ENCODE results near the gene NPPB.
A peak's percentile ranks its signal among the peaks of the same experiment; 100 is the strongest.

The NPPB gene

GRCh38 chr1:11860083-11860482 is 1.3 kb upstream of the NPPB start:
- Histone ChIP-seq H3K27me3 (ENCODE audit: control insufficient read depth in 3 of 3, insufficient read depth in 3 of 3, low read depth in 1 of 3, low read length in 3 of 3) (peaks cover 0 to 53% (median 17%) of the 10 kb centered on the region in 3 experiments), H4K91ac (ENCODE audit: low read depth, low read length, poor library complexity) (no peak overlapping the region), H3K4ac (ENCODE audit: low read length) (no peak overlapping the region), H3K9ac (ENCODE audit: low read depth, low read length, poor library complexity) (no peak overlapping the region), H3K4me1 (ENCODE audit: control insufficient read depth in 2 of 2, insufficient read depth in 1 of 2, low read depth in 1 of 2, low read length in 2 of 2) (peaks cover 3% of the 10 kb centered on the region in 2 donors), H3K27ac (replicated peaks; ENCODE audit: low read length) (no peak overlapping the region), H4K8ac (ENCODE audit: low read depth, low read length) (no peak overlapping the region), H3K4me3 (ENCODE audit: low read length in 2 of 2) (no peak overlapping the region), H3K36me3 (replicated peaks in 1 of 2; ENCODE audit: control insufficient read depth in 2 of 2, insufficient read depth in 2 of 2, low read length in 2 of 2) (no peaks in the 10 kb centered on the region), H3K79me1 (ENCODE audit: low read depth, low read length) (no peaks in the 10 kb centered on the region), H2BK120ac (ENCODE audit: low read depth, low read length) (no peak overlapping the region), H2AK5ac (ENCODE audit: low read depth, low read length) (no peak overlapping the region), H2AFZ (ENCODE audit: low read length) (no peak overlapping the region), H3K18ac (ENCODE audit: low read length) (no peak overlapping the region), H3K14ac (ENCODE audit: low read length) (no peak overlapping the region), H3K9me3 (replicated peaks in 1 of 2; ENCODE audit: control insufficient read depth in 2 of 2, insufficient read depth in 1 of 2, low read depth in 1 of 2, low read length in 2 of 2) (no peaks in the 10 kb centered on the region), H2BK15ac (ENCODE audit: low read length) (no peak overlapping the region), H2BK12ac (ENCODE audit: low read length) (no peak overlapping the region), H2BK5ac (ENCODE audit: low read length) (no peak overlapping the region), H3K4me2 (ENCODE audit: insufficient read depth, low read length, poor library complexity, severe bottlenecking) (no peak overlapping the region), H3K23ac (ENCODE audit: low read depth, low read length, poor library complexity) (no peak overlapping the region)
- no CpG with 5 or more reads among the region's 2 CpGs for WGBS, 2 donors (ENCODE audit: extremely low coverage in 2 of 2, insufficient read length in 2 of 2, insufficient replicate concordance in 1 of 2)
- no peak for DNase-seq (ENCODE audit: low spot score)

- Histone ChIP-seq H3K9ac (ENCODE audit: low read depth, low read length, poor library complexity) (no peak overlapping the region), H3K9me3 (replicated peaks in 1 of 2; ENCODE audit: control insufficient read depth in 2 of 2, insufficient read depth in 1 of 2, low read depth in 1 of 2, low read length in 2 of 2) (no peaks in the 10 kb centered on the region), H4K8ac (ENCODE audit: low read depth, low read length) (no peak overlapping the region), H3K79me1 (ENCODE audit: low read depth, low read length) (no peaks in the 10 kb centered on the region), H2AFZ (ENCODE audit: low read length) (no peak overlapping the region), H2BK15ac (ENCODE audit: low read length) (no peak overlapping the region), H3K18ac (ENCODE audit: low read length) (no peak overlapping the region), H3K4me3 (ENCODE audit: low read length in 2 of 2) (no peak overlapping the region), H2BK5ac (ENCODE audit: low read length) (no peak overlapping the region), H3K4me1 (ENCODE audit: control insufficient read depth in 2 of 2, insufficient read depth in 1 of 2, low read depth in 1 of 2, low read length in 2 of 2) (peaks cover 3% of the 10 kb centered on the region in 2 donors), H3K4me2 (ENCODE audit: insufficient read depth, low read length, poor library complexity, severe bottlenecking) (peak overlapping the region; percentile 38), H4K91ac (ENCODE audit: low read depth, low read length, poor library complexity) (no peak overlapping the region), H2BK12ac (ENCODE audit: low read length) (no peak overlapping the region), H3K23ac (ENCODE audit: low read depth, low read length, poor library complexity) (peak overlapping the region; percentile 22), H3K36me3 (replicated peaks in 1 of 2; ENCODE audit: control insufficient read depth in 2 of 2, insufficient read depth in 2 of 2, low read length in 2 of 2) (no peaks in the 10 kb centered on the region), H3K14ac (ENCODE audit: low read length) (no peak overlapping the region), H2BK120ac (ENCODE audit: low read depth, low read length) (no peak overlapping the region), H2AK5ac (ENCODE audit: low read depth, low read length) (no peak overlapping the region), H3K4ac (ENCODE audit: low read length) (no peak overlapping the region), H3K27me3 (ENCODE audit: control insufficient read depth in 3 of 3, insufficient read depth in 3 of 3, low read depth in 1 of 3, low read length in 3 of 3) (peaks cover 0 to 53% (median 17%) of the 10 kb centered on the region in 3 experiments), H3K27ac (replicated peaks; ENCODE audit: low read length) (no peak overlapping the region)
- WGBS, 2 donors (ENCODE audit: extremely low coverage in 2 of 2, insufficient read length in 2 of 2, insufficient replicate concordance in 1 of 2), result no CpG with 5 or more reads among the region's 53 CpGs
- DNase-seq (ENCODE audit: low spot score), result peak; percentile 80
These were observed 475 bp upstream of the NPPB start for GRCh38 chr1:11858968-11859871.

GRCh38 chr1:11858158-11858557 is 587 bp downstream of the NPPB start:
- Histone ChIP-seq H3K4me3 (ENCODE audit: low read length in 2 of 2) (peak overlapping the region in 1 of 2 donors; percentile 3), H3K27me3 (ENCODE audit: control insufficient read depth in 3 of 3, insufficient read depth in 3 of 3, low read depth in 1 of 3, low read length in 3 of 3) (peaks cover 0 to 53% (median 17%) of the 10 kb centered on the region in 3 experiments)
- WGBS, 2 donors (ENCODE audit: extremely low coverage in 2 of 2, insufficient read length in 2 of 2, insufficient replicate concordance in 1 of 2), result no CpG with 5 or more reads among the region's 14 CpGs

GRCh38 chr1:11857164-11857851 is 1.4 kb downstream of the NPPB start:
- Histone ChIP-seq H3K9ac (ENCODE audit: low read depth, low read length, poor library complexity) (no peak overlapping the region), H3K4ac (ENCODE audit: low read length) (no peak overlapping the region), H3K23ac (ENCODE audit: low read depth, low read length, poor library complexity) (no peak overlapping the region), H2BK5ac (ENCODE audit: low read length) (no peak overlapping the region), H2AK5ac (ENCODE audit: low read depth, low read length) (no peak overlapping the region), H3K4me2 (ENCODE audit: insufficient read depth, low read length, poor library complexity, severe bottlenecking) (no peak overlapping the region), H3K27me3 (ENCODE audit: control insufficient read depth in 3 of 3, insufficient read depth in 3 of 3, low read depth in 1 of 3, low read length in 3 of 3) (peaks cover 0 to 51% (median 17%) of the 10 kb centered on the region in 3 experiments), H2BK120ac (ENCODE audit: low read depth, low read length) (no peak overlapping the region), H3K79me1 (ENCODE audit: low read depth, low read length) (no peaks in the 10 kb centered on the region), H2AFZ (ENCODE audit: low read length) (no peak overlapping the region), H3K4me3 (ENCODE audit: low read length in 2 of 2) (no peak overlapping the region), H3K4me1 (ENCODE audit: control insufficient read depth in 2 of 2, insufficient read depth in 1 of 2, low read depth in 1 of 2, low read length in 2 of 2) (peaks cover 3% of the 10 kb centered on the region in 2 donors), H4K91ac (ENCODE audit: low read depth, low read length, poor library complexity) (no peak overlapping the region), H3K27ac (replicated peaks; ENCODE audit: low read length) (no peak overlapping the region), H2BK12ac (ENCODE audit: low read length) (no peak overlapping the region), H4K8ac (ENCODE audit: low read depth, low read length) (no peak overlapping the region), H3K18ac (ENCODE audit: low read length) (no peak overlapping the region), H2BK15ac (ENCODE audit: low read length) (no peak overlapping the region), H3K36me3 (replicated peaks in 1 of 2; ENCODE audit: control insufficient read depth in 2 of 2, insufficient read depth in 2 of 2, low read length in 2 of 2) (no peaks in the 10 kb centered on the region), H3K14ac (ENCODE audit: low read length) (no peak overlapping the region), H3K9me3 (replicated peaks in 1 of 2; ENCODE audit: control insufficient read depth in 2 of 2, insufficient read depth in 1 of 2, low read depth in 1 of 2, low read length in 2 of 2) (no peaks in the 10 kb centered on the region)
- no peak for DNase-seq (ENCODE audit: low spot score)
- no CpG with 5 or more reads among the region's 10 CpGs for WGBS, 2 donors (ENCODE audit: extremely low coverage in 2 of 2, insufficient read length in 2 of 2, insufficient replicate concordance in 1 of 2)

More at GRCh38 chr1:11858158-11858557, 587 bp downstream of the NPPB start:
- H3K18ac ChIP-seq (ENCODE audit: low read length), result no peak overlapping the region
- no peak overlapping the region for H4K91ac ChIP-seq (ENCODE audit: low read depth, low read length, poor library complexity)
- no peaks in the 10 kb centered on the region for H3K79me1 ChIP-seq (ENCODE audit: low read depth, low read length)
- H4K8ac ChIP-seq (ENCODE audit: low read depth, low read length), result no peak overlapping the region
- H3K4me1 ChIP-seq (ENCODE audit: control insufficient read depth in 2 of 2, insufficient read depth in 1 of 2, low read depth in 1 of 2, low read length in 2 of 2), result peaks cover 3% of the 10 kb centered on the region in 2 donors
- no peaks in the 10 kb centered on the region for H3K36me3 ChIP-seq (replicated peaks in 1 of 2; ENCODE audit: control insufficient read depth in 2 of 2, insufficient read depth in 2 of 2, low read length in 2 of 2)
- H3K23ac ChIP-seq (ENCODE audit: low read depth, low read length, poor library complexity), result no peak overlapping the region
- no peak overlapping the region for H3K14ac ChIP-seq (ENCODE audit: low read length)
- no peak overlapping the region for H2BK12ac ChIP-seq (ENCODE audit: low read length)
- H3K4ac ChIP-seq (ENCODE audit: low read length), result no peak overlapping the region
- H2BK15ac ChIP-seq (ENCODE audit: low read length), result no peak overlapping the region
- no peak overlapping the region for H2BK5ac ChIP-seq (ENCODE audit: low read length)
- H2AK5ac ChIP-seq (ENCODE audit: low read depth, low read length), result no peak overlapping the region
- DNase-seq (ENCODE audit: low spot score), result no peak
- no peak overlapping the region for H2AFZ ChIP-seq (ENCODE audit: low read length)
- H3K27ac ChIP-seq (replicated peaks; ENCODE audit: low read length), result no peak overlapping the region
- no peaks in the 10 kb centered on the region for H3K9me3 ChIP-seq (replicated peaks in 1 of 2; ENCODE audit: control insufficient read depth in 2 of 2, insufficient read depth in 1 of 2, low read depth in 1 of 2, low read length in 2 of 2)
- H3K9ac ChIP-seq (ENCODE audit: low read depth, low read length, poor library complexity), result no peak overlapping the region
- H2BK120ac ChIP-seq (ENCODE audit: low read depth, low read length), result no peak overlapping the region
- no peak overlapping the region for H3K4me2 ChIP-seq (ENCODE audit: insufficient read depth, low read length, poor library complexity, severe bottlenecking)
